Astrocyte (in vitro differentiated cells and primary cell): ENCODE measurements around the gene HOXA7. TPM values are rescaled to one million over a fixed set of nuclear protein-coding genes. Genes with fewer than 3 reads are reported as not detected.
A peak's percentile ranks its signal among the peaks of the same experiment; 100 is the strongest.

ENCODE experiments used
- DNase-seq: peaks from one replicate; pipeline ENCODE4 v3.0.0-alpha.2; 2010; ENCODE audit warnings: low read depth
- FAIRE-seq: peaks from 2 replicates; lab custom pipeline; 2011; peaks lifted over from hg19 to GRCh38; lab: Jason Lieb, UNC
- H2AFZ ChIP-seq: 2 replicates; pipeline ENCODE4 v1.6.0; 2012; ENCODE audit warnings: low read depth, low read length, inconsistent platforms
- H3K27ac ChIP-seq: 2 replicates; pipeline ENCODE4 v1.5.1; 2011; ENCODE audit warnings: low read depth, low read length, inconsistent platforms
- H3K27me3 ChIP-seq: 2 replicates; pipeline ENCODE4 v1.6.0; 2011; ENCODE audit warnings: low read length, inconsistent platforms; ENCODE audit not compliant: insufficient read depth
- H3K36me3 ChIP-seq: 2 replicates; pipeline ENCODE4 v1.5.1; 2011; ENCODE audit warnings: low read length, inconsistent platforms; ENCODE audit not compliant: insufficient read depth
- H3K4me1 ChIP-seq: 2 replicates; pipeline ENCODE4 v1.5.1; 2011; ENCODE audit warnings: low read length, inconsistent platforms; ENCODE audit not compliant: insufficient read depth
- H3K4me2 ChIP-seq: 2 replicates; pipeline ENCODE4 v1.6.0; 2012; ENCODE audit warnings: low read length, inconsistent platforms
- H3K4me3 ChIP-seq: 2 replicates; pipeline ENCODE4 v1.5.1; 2011; ENCODE audit warnings: low read depth, mild to moderate bottlenecking, low read length, inconsistent platforms; ENCODE audit not compliant: insufficient read depth
- H3K79me2 ChIP-seq: 2 replicates; pipeline ENCODE4 v1.6.0; 2012; ENCODE audit warnings: mild to moderate bottlenecking, low read length, inconsistent platforms; ENCODE audit not compliant: insufficient read depth
- H3K9ac ChIP-seq: 2 replicates; pipeline ENCODE4 v1.6.0; 2012; ENCODE audit warnings: mild to moderate bottlenecking, low read length, inconsistent platforms
- H3K9me3 ChIP-seq: 2 replicates; pipeline ENCODE4 v1.5.1; 2012; ENCODE audit warnings: low read depth, mild to moderate bottlenecking, low read length, inconsistent platforms; ENCODE audit not compliant: insufficient read depth
- H4K20me1 ChIP-seq: 2 replicates; pipeline ENCODE4 v1.6.0; 2012; ENCODE audit warnings: low read length, inconsistent platforms; ENCODE audit not compliant: insufficient read depth
- H3K27ac Mint-ChIP-seq: one replicate; pipeline ENCODE4 v1.8.0; 2021; ENCODE audit warnings: mild to moderate bottlenecking, mixed read lengths; ENCODE audit not compliant: unreplicated experiment
- H3K27me3 Mint-ChIP-seq: one replicate; pipeline ENCODE4 v1.8.0; 2021; ENCODE audit warnings: low read depth, mixed read lengths; ENCODE audit not compliant: unreplicated experiment
- H3K36me3 Mint-ChIP-seq: one replicate; pipeline ENCODE4 v1.8.0; 2021; ENCODE audit warnings: low read depth, mixed read lengths; ENCODE audit not compliant: unreplicated experiment
- H3K4me1 Mint-ChIP-seq: one replicate; pipeline ENCODE4 v1.8.0; 2021; ENCODE audit warnings: low read depth, mixed read lengths; ENCODE audit not compliant: unreplicated experiment
- H3K4me3 Mint-ChIP-seq: one replicate; pipeline ENCODE4 v1.8.0; 2021; ENCODE audit warnings: mild to moderate bottlenecking, moderate library complexity, mixed read lengths; ENCODE audit not compliant: unreplicated experiment
- H3K9me3 Mint-ChIP-seq: one replicate; pipeline ENCODE4 v1.8.0; 2021; ENCODE audit warnings: mild to moderate bottlenecking, mixed read lengths; ENCODE audit not compliant: unreplicated experiment
- CTCF ChIP-seq: IDR thresholded peaks from 2 replicates; pipeline ENCODE4 v1.5.1; 2011; ENCODE audit warnings: low read depth, mild to moderate bottlenecking, inconsistent platforms, low read length, moderate library complexity; ENCODE audit not compliant: insufficient read depth
- EZH2 ChIP-seq: IDR thresholded peaks from 2 replicates; pipeline ENCODE4 v1.6.1; 2012; ENCODE audit warnings: mild to moderate bottlenecking, low read length, inconsistent platforms; ENCODE audit not compliant: insufficient read depth
- total RNA-seq: library from RNA; stranded (reverse); gene quantifications from 2 replicates; pipeline ENCODE4 v1.2.1, GENCODE V29; 2021

Gene HOXA7
- total RNA-seq, 1 donor from 2014 or later, result not detected

DNA sequence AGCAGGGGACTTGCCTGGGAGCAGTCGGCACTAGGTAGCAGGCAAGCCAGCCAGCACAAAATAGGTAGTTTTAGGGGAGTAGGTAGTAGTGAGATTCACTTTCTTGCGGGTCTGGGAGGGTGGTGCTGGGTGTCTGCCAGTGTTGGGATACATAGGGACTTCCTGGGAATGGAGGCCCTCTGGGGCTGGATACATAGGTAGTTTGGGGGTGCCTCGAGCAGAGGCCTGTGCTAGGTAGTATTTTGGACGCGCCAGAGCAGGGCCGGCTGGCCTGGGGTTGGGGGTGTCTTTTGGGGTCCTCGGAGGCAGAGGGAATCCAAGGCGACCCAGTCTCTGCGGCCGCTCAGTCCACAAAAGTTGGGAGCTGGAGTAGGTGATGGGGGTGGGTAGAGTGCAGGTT lies 2.1 kb downstream of the HOXA7 start:
- Mint-ChIP-seq H3K4me3 (no peak overlapping the region), H3K27ac (peak overlapping the region; percentile 47), H3K27me3 (peaks cover 84% of the 10 kb centered on the region), H3K36me3 (no peaks in the 10 kb centered on the region), H3K9me3 (peaks cover 52% of the 10 kb centered on the region), H3K4me1 (no peaks in the 10 kb centered on the region)
- H3K27me3 ChIP-seq, result peaks cover 95% of the 10 kb centered on the region
- H4K20me1 ChIP-seq, result no peaks in the 10 kb centered on the region
- no peak for TF ChIP-seq CTCF
- TF ChIP-seq EZH2, result no peak
- FAIRE-seq (no peak), DNase-seq (no peak)
- H3K4me2 ChIP-seq, result no peak overlapping the region
- H3K27ac ChIP-seq, result no peak overlapping the region
- H3K36me3 ChIP-seq, result no peaks in the 10 kb centered on the region
- no peak overlapping the region for H3K9ac ChIP-seq
- H3K79me2 ChIP-seq, result no peaks in the 10 kb centered on the region
- no peak overlapping the region for H2AFZ ChIP-seq
- peaks cover 9% of the 10 kb centered on the region for H3K4me1 ChIP-seq
- no peak overlapping the region for H3K4me3 ChIP-seq
- peaks cover 16% of the 10 kb centered on the region for H3K9me3 ChIP-seq

DNA sequence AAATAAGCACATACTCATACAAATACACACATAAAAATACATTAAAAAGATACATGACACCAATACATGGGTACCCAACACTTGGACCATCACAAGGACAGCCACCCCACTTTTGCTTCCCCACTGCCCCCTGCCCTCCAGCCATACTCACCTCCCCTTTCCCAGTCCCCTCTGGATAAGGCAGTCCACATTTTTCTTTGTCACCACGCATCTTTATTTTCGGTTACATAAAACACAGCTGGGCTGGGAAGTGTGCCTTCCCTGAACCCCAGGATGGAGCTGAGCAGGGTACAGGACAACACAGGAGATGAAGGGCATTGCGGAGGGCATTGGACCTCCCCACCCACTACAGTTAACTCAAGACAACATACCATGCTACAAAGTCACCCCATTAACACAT lies 2.9 kb downstream of the HOXA7 start:
- H3K27me3 ChIP-seq, result peaks cover 95% of the 10 kb centered on the region
- peaks cover 83% of the 10 kb centered on the region for H3K27me3 Mint-ChIP-seq
- no peaks in the 10 kb centered on the region for H3K4me1 Mint-ChIP-seq
- H3K9ac ChIP-seq, result no peak overlapping the region
- FAIRE-seq (no peak), DNase-seq (no peak)
- H3K9me3 ChIP-seq, result peaks cover 19% of the 10 kb centered on the region
- no peaks in the 10 kb centered on the region for H4K20me1 ChIP-seq
- no peak overlapping the region for H3K27ac ChIP-seq
- peaks cover 50% of the 10 kb centered on the region for H3K9me3 Mint-ChIP-seq
- H3K4me2 ChIP-seq, result no peak overlapping the region
- no peak overlapping the region for H3K4me3 ChIP-seq
- TF ChIP-seq EZH2 (no peak), CTCF (no peak)
- no peaks in the 10 kb centered on the region for H3K36me3 ChIP-seq
- H3K27ac Mint-ChIP-seq, result peak overlapping the region; percentile 53
- no peaks in the 10 kb centered on the region for H3K36me3 Mint-ChIP-seq
- H3K79me2 ChIP-seq, result no peaks in the 10 kb centered on the region
- H3K4me1 ChIP-seq, result peaks cover 9% of the 10 kb centered on the region
- no peak overlapping the region for H2AFZ ChIP-seq
- H3K4me3 Mint-ChIP-seq, result no peak overlapping the region

GRCh38 chr7:27152816-27153442 lies 3.5 kb downstream of the HOXA7 start:
- peaks cover 19% of the 10 kb centered on the region for H3K9me3 ChIP-seq
- peaks cover 55% of the 10 kb centered on the region for H3K9me3 Mint-ChIP-seq
- H3K4me1 ChIP-seq, result peaks cover 9% of the 10 kb centered on the region
- H3K36me3 Mint-ChIP-seq, result no peaks in the 10 kb centered on the region
- H3K36me3 ChIP-seq, result no peaks in the 10 kb centered on the region
- no peaks in the 10 kb centered on the region for H3K4me1 Mint-ChIP-seq
- H3K27me3 ChIP-seq, result peaks cover 95% of the 10 kb centered on the region
- H3K4me2 ChIP-seq, result no peak overlapping the region
- TF ChIP-seq EZH2 (no peak), CTCF (no peak)
- no peak overlapping the region for H2AFZ ChIP-seq
- peak overlapping the region; percentile 53 for H3K27ac Mint-ChIP-seq
- DNase-seq (no peak), FAIRE-seq (peak; percentile 50)
- H3K4me3 Mint-ChIP-seq, result no peak overlapping the region
- no peaks in the 10 kb centered on the region for H4K20me1 ChIP-seq
- H3K27me3 Mint-ChIP-seq, result peaks cover 83% of the 10 kb centered on the region
- no peaks in the 10 kb centered on the region for H3K79me2 ChIP-seq
- no peak overlapping the region for H3K9ac ChIP-seq
- no peak overlapping the region for H3K4me3 ChIP-seq
- no peak overlapping the region for H3K27ac ChIP-seq
